Type B pancreatic cell (in vitro differentiated cells): ENCODE results near the gene GPC6. TPM values are rescaled to one million over a fixed set of nuclear protein-coding genes. Genes with fewer than 3 reads are reported as not detected.

Source experiments
- DNase-seq: peaks from one replicate; pipeline ENCODE4 v3.0.0; 2021; ENCODE audit warnings: mixed read lengths; ENCODE audit not compliant: unreplicated experiment; ENCODE audit errors: extremely low spot score
- H3K27ac Mint-ChIP-seq: 2 replicates; pipeline ENCODE4 v1.8.0; 2021; ENCODE audit warnings: mild to moderate bottlenecking, mixed read lengths
- H3K27me3 Mint-ChIP-seq: 2 replicates; pipeline ENCODE4 v1.8.0; 2021; ENCODE audit warnings: mixed read lengths
- H3K36me3 Mint-ChIP-seq: 2 replicates; pipeline ENCODE4 v1.8.0; 2021; ENCODE audit warnings: mixed read lengths
- H3K4me1 Mint-ChIP-seq: one replicate; pipeline ENCODE4 v1.8.0; 2021; ENCODE audit warnings: mixed read lengths; ENCODE audit not compliant: unreplicated experiment
- H3K4me3 Mint-ChIP-seq: 2 replicates; pipeline ENCODE4 v1.8.0; 2021; ENCODE audit warnings: mild to moderate bottlenecking, mixed read lengths
- H3K9me3 Mint-ChIP-seq: 2 replicates; pipeline ENCODE4 v1.8.0; 2021; ENCODE audit warnings: mixed read lengths
- CTCF ChIP-seq: fragments of 200-600 bp; sonication (generic); conservative IDR thresholded peaks from 2 replicates; pipeline ENCODE4 v1.5.0; 2021; ENCODE audit warnings: antibody characterized with exemption, mild to moderate bottlenecking
- total RNA-seq: library from RNA; stranded (reverse); gene quantifications from 2 replicates; pipeline ENCODE4 v1.2.1, GENCODE V29; 2021; ENCODE audit warnings: low replicate concordance

GPC6 gene
- total RNA-seq, 1 donor from 2014 or later, result 30.5 TPM

DNA sequence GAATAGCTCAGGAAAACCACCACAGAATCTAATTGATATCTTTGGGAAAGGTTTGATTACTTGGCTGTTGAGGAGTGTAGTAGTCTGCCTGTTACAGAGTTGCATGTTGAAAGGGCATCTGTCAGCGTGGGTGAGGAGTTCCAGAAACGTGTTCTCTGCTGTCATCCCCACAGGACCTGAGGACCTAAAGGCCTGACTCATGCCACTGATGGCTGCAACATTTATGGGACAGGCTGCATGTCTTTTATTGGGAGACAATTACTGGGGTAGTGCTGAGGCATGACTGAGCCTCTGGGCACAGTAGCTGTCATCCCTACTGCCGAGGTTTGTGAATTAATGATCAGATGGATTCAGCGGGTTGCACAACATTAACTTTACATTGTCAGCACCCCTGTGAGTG is 525.9 kb downstream of the GPC6 start:
- no peaks in the 10 kb centered on the region for H3K27me3 Mint-ChIP-seq
- H3K4me3 Mint-ChIP-seq, result no peak overlapping the region
- TF ChIP-seq CTCF, result no peak
- DNase-seq, result no peak
- H3K4me1 Mint-ChIP-seq, result peaks cover 11% of the 10 kb centered on the region
- H3K36me3 Mint-ChIP-seq, result peaks cover 4% of the 10 kb centered on the region
- H3K27ac Mint-ChIP-seq, result no peak overlapping the region
- peaks cover 5% of the 10 kb centered on the region for H3K9me3 Mint-ChIP-seq

DNA sequence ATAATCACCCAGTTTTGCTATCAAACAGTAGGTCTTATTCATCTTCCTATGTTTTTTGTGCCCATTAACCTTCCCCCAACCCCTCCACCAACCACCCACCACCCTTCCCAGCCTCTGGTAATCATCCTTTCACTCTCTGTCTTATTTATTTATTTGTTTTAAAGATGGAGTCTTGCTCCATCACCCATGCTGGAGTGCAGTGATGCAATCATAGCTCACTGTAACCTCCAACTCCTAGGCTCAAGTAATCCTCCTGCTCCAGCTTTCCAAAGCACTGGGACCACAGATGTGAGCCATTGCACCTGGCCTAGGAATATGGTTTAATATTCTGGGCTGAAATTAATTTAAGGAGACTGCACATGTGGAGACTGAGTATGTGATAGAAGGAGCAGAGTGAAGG is 527.0 kb downstream of the GPC6 start:
- TF ChIP-seq CTCF, result no peak

DNA sequence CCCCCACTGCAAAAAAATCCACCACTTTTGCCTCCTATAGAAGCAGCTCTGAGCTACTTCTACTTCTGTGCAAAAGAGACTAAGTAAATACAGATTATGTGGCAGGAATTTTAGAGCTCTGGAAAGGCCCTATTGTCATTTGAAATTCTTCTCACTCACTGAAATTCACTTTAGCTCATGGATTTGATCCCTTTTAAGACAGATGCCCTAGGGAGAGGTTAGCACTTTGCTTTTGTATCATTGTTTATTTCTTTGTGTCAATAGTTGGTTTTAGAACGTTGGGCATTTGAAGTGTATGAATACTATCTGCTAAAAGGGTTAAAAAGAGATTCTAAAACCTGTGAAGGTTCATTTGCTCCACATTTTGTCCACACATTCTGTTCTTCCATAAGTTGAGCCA is 528.7 kb downstream of the GPC6 start:
- peaks cover 21% of the 10 kb centered on the region for H3K4me1 Mint-ChIP-seq
- no peak for TF ChIP-seq CTCF
- H3K36me3 Mint-ChIP-seq, result peaks cover 4% of the 10 kb centered on the region
- H3K27me3 Mint-ChIP-seq, result no peaks in the 10 kb centered on the region
- H3K27ac Mint-ChIP-seq, result no peak overlapping the region
- H3K9me3 Mint-ChIP-seq, result peaks cover 5% of the 10 kb centered on the region
- H3K4me3 Mint-ChIP-seq, result no peak overlapping the region
- DNase-seq, result no peak

More for the DNA sequence above, 527.0 kb downstream of the GPC6 start:
- no peak for DNase-seq
- Mint-ChIP-seq H3K27ac (no peak overlapping the region), H3K9me3 (peaks cover 5% of the 10 kb centered on the region), H3K4me3 (no peak overlapping the region), H3K36me3 (peaks cover 4% of the 10 kb centered on the region), H3K27me3 (no peaks in the 10 kb centered on the region), H3K4me1 (peaks cover 16% of the 10 kb centered on the region)

GRCh38 chr13:93758575-93758974 is 532.0 kb downstream of the GPC6 start:
- no peak for TF ChIP-seq CTCF
- Mint-ChIP-seq H3K36me3 (no peaks in the 10 kb centered on the region), H3K4me1 (peaks cover 10% of the 10 kb centered on the region), H3K27me3 (no peaks in the 10 kb centered on the region), H3K9me3 (no peaks in the 10 kb centered on the region), H3K27ac (no peak overlapping the region), H3K4me3 (no peak overlapping the region)
- no peak for DNase-seq

- Mint-ChIP-seq H3K9me3 (no peaks in the 10 kb centered on the region), H3K4me3 (no peak overlapping the region), H3K27ac (no peak overlapping the region), H3K4me1 (peaks cover 22% of the 10 kb centered on the region), H3K36me3 (no peaks in the 10 kb centered on the region), H3K27me3 (no peaks in the 10 kb centered on the region)
- no peak for DNase-seq
- no peak for TF ChIP-seq CTCF
These were observed 536.3 kb downstream of the GPC6 start for GRCh38 chr13:93762708-93763426.

DNA sequence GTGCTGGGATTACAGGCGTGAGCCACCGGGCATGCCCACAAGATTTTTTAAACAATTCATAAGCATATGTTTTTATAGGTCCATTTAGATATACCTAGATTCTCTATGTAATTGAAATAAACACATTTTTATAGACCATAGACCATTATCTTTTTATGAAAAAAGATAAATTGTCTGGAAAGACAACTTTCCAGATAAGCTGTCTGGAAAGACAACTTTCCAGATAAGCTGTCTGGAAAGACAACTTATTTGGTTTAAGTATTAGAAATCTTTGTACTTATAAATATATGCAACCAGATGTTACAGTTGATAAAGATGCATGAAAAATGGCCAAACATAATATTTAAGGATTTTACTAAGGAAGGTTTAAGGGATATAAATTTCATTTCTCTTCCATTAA is 538.5 kb downstream of the GPC6 start:
- peaks cover 23% of the 10 kb centered on the region for H3K4me1 Mint-ChIP-seq

More for the DNA sequence above, 538.5 kb downstream of the GPC6 start:
- Mint-ChIP-seq H3K27me3 (no peaks in the 10 kb centered on the region), H3K36me3 (no peaks in the 10 kb centered on the region), H3K4me3 (no peak overlapping the region), H3K9me3 (no peaks in the 10 kb centered on the region), H3K27ac (no peak overlapping the region)
- no peak for TF ChIP-seq CTCF
- DNase-seq, result no peak
